HEK293 (cell line): Measurements from ENCODE around the gene C1orf226.

Experiments used
- ZNF23 ChIP-seq: fragments of 450-650 bp; formaldehyde crosslinking; IDR thresholded peaks from 2 replicates; pipeline ENCODE4 v1.5.1; 2016; ENCODE audit warnings: missing biosample characterization, missing genetic modification characterization, borderline replicate concordance
- ZNF48 ChIP-seq: fragments of 450-650 bp; formaldehyde crosslinking; IDR thresholded peaks from 2 replicates; pipeline ENCODE4 v1.5.1; 2016; ENCODE audit warnings: missing biosample characterization, missing genetic modification characterization
- TF ChIP-seq, protein P1 (sequence below): fragments of 450-650 bp; formaldehyde crosslinking; IDR thresholded peaks from 2 replicates; pipeline ENCODE4 v1.5.1; 2016; ENCODE audit warnings: missing biosample characterization, missing genetic modification characterization
- TF ChIP-seq, protein P2 (sequence below): sonication (generic); formaldehyde crosslinking; IDR thresholded peaks from 2 replicates; pipeline ENCODE4 v1.8.1; 2022; ENCODE audit warnings: mild to moderate bottlenecking, moderate library complexity, missing genetic modification reagents
- TF ChIP-seq, protein P3 (sequence below): fragments of 450-650 bp; formaldehyde crosslinking; IDR thresholded peaks from 2 replicates; pipeline ENCODE4 v1.5.1; 2016; ENCODE audit warnings: missing biosample characterization, missing genetic modification characterization

DNA sequence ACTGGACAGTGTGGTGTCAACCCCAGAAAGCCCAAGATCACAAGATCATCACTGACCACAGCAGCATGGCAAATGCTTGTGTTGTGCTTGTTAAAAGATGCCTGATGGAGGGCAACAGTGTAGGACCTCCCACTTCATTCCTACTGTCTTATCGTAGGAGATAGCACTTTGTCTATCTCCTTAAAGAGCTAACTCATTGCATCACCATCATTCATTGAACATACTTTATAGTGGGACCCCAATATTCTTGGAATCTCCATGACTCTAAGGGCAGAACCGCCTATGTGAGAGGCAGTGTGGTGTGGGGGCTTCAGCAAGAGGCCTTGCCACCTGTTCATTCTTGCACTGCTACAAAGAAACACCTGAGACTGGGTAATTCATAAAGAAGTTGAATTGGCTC is 35.4 kb downstream of the C1orf226 start:
- TF ChIP-seq ZNF23: no peak
- TF ChIP-seq, protein P1, sequence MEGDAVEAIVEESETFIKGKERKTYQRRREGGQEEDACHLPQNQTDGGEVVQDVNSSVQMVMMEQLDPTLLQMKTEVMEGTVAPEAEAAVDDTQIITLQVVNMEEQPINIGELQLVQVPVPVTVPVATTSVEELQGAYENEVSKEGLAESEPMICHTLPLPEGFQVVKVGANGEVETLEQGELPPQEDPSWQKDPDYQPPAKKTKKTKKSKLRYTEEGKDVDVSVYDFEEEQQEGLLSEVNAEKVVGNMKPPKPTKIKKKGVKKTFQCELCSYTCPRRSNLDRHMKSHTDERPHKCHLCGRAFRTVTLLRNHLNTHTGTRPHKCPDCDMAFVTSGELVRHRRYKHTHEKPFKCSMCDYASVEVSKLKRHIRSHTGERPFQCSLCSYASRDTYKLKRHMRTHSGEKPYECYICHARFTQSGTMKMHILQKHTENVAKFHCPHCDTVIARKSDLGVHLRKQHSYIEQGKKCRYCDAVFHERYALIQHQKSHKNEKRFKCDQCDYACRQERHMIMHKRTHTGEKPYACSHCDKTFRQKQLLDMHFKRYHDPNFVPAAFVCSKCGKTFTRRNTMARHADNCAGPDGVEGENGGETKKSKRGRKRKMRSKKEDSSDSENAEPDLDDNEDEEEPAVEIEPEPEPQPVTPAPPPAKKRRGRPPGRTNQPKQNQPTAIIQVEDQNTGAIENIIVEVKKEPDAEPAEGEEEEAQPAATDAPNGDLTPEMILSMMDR (tag by site-specific recombination): no peak
- TF ChIP-seq, protein P2, sequence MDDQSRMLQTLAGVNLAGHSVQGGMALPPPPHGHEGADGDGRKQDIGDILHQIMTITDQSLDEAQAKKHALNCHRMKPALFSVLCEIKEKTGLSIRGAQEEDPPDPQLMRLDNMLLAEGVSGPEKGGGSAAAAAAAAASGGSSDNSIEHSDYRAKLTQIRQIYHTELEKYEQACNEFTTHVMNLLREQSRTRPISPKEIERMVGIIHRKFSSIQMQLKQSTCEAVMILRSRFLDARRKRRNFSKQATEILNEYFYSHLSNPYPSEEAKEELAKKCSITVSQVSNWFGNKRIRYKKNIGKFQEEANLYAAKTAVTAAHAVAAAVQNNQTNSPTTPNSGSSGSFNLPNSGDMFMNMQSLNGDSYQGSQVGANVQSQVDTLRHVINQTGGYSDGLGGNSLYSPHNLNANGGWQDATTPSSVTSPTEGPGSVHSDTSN (CRISPR knock-in tag): no peak
- TF ChIP-seq, protein P3, sequence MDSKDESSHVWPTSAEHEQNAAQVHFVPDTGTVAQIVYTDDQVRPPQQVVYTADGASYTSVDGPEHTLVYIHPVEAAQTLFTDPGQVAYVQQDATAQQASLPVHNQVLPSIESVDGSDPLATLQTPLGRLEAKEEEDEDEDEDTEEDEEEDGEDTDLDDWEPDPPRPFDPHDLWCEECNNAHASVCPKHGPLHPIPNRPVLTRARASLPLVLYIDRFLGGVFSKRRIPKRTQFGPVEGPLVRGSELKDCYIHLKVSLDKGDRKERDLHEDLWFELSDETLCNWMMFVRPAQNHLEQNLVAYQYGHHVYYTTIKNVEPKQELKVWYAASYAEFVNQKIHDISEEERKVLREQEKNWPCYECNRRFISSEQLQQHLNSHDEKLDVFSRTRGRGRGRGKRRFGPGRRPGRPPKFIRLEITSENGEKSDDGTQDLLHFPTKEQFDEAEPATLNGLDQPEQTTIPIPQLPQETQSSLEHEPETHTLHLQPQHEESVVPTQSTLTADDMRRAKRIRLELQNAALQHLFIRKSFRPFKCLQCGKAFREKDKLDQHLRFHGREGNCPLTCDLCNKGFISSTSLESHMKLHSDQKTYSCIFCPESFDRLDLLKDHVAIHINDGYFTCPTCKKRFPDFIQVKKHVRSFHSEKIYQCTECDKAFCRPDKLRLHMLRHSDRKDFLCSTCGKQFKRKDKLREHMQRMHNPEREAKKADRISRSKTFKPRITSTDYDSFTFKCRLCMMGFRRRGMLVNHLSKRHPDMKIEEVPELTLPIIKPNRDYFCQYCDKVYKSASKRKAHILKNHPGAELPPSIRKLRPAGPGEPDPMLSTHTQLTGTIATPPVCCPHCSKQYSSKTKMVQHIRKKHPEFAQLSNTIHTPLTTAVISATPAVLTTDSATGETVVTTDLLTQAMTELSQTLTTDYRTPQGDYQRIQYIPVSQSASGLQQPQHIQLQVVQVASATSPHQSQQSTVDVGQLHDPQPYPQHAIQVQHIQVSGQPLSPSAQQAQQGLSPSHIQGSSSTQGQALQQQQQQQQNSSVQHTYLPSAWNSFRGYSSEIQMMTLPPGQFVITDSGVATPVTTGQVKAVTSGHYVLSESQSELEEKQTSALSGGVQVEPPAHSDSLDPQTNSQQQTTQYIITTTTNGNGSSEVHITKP (tag by site-specific recombination): no peak
- no peak for TF ChIP-seq ZNF48 (tag by site-specific recombination)
